ENCODE results near the gene EVX2. TPM values are rescaled to one million over a fixed set of nuclear protein-coding genes. Genes with fewer than 3 reads are reported as not detected.

The EVX2 gene
- total and polyA plus RNA-seq, 4 donors = not detected

GRCh38 chr2:176115883-176116813 is 32.4 kb upstream of the EVX2 start, which contains the start of gene HOXD10:
HOXD10 (plus strand) TSS chr2:176116778; CDS start chr2:176116834, 56 bp downstream.
- WGBS = 5% methylated on average over 66 of the region's 66 CpGs
- peaks cover 0 to 3% (median 0%) of the 10 kb centered on the region in 4 donors for H3K4me1 ChIP-seq (ENCODE audit: control insufficient read depth in 4 of 4, insufficient read depth in 4 of 4, low read length in 3 of 4)
- no peak for TF ChIP-seq FOXA1 (IDR thresholded peaks at IDR 0.05)
- no peak within 1 kb of the TSS for H3K4me3 ChIP-seq (ENCODE audit: low read depth in 1 of 3, low read length in 3 of 3)
- H3K9ac ChIP-seq (ENCODE audit: low read depth in 1 of 2, low read length in 2 of 2) = no peak within 1 kb of the TSS
- no peaks in the 10 kb centered on the region for H3K36me3 ChIP-seq (ENCODE audit: control insufficient read depth in 4 of 4, insufficient read depth in 3 of 4, low read depth in 1 of 4, low read length in 3 of 4)
- DNase-seq (ENCODE audit: low spot score) = no peak
- H3K27ac ChIP-seq (ENCODE audit: low read depth in 1 of 2, low read length in 2 of 2) = no peak within 1 kb of the TSS
- peaks cover 16 to 49% (median 45%) of the 10 kb centered on the region in 4 donors for H3K27me3 ChIP-seq (ENCODE audit: control insufficient read depth in 4 of 4, insufficient read depth in 4 of 4, low read length in 3 of 4)
- peaks cover 0 to 5% (median under 1%) of the 10 kb centered on the region in 4 donors for H3K9me3 ChIP-seq (ENCODE audit: control insufficient read depth in 4 of 4, low read length in 3 of 4)

- peaks cover 0 to 5% (median under 1%) of the 10 kb centered on the region in 4 donors for H3K9me3 ChIP-seq (ENCODE audit: control insufficient read depth in 4 of 4, low read length in 3 of 4)
- no peaks in the 10 kb centered on the region for H3K36me3 ChIP-seq (ENCODE audit: control insufficient read depth in 4 of 4, insufficient read depth in 3 of 4, low read depth in 1 of 4, low read length in 3 of 4)
- peaks cover 0 to 3% (median 0%) of the 10 kb centered on the region in 4 donors for H3K4me1 ChIP-seq (ENCODE audit: control insufficient read depth in 4 of 4, insufficient read depth in 4 of 4, low read length in 3 of 4)
- TF ChIP-seq GABPA (IDR thresholded peaks at IDR 0.05 in 1 of 2, conservative IDR thresholded peaks at IDR 0.05 in 1 of 2) = no peak
- no peak for TF ChIP-seq ATF3 (IDR thresholded peaks at IDR 0.05)
- no peak for TF ChIP-seq TAF1 (conservative IDR thresholded peaks at IDR 0.05)
- no peak for TF ChIP-seq JUND (IDR thresholded peaks at IDR 0.05)
- no peak for TF ChIP-seq HNF4G (IDR thresholded peaks at IDR 0.05)
- no peak overlapping the region for H3K4me3 ChIP-seq (ENCODE audit: low read depth in 1 of 3, low read length in 3 of 3)
- DNase-seq (ENCODE audit: low spot score) = no peak
- peaks cover 9 to 48% (median 44%) of the 10 kb centered on the region in 4 donors for H3K27me3 ChIP-seq (ENCODE audit: control insufficient read depth in 4 of 4, insufficient read depth in 4 of 4, low read length in 3 of 4)
- no peak overlapping the region for H3K9ac ChIP-seq (ENCODE audit: low read depth in 1 of 2, low read length in 2 of 2)
- 14% methylated on average over 16 of the region's 16 CpGs for WGBS
- H3K27ac ChIP-seq (ENCODE audit: low read depth in 1 of 2, low read length in 2 of 2) = no peak overlapping the region
These were observed 31.3 kb upstream of the EVX2 start for GRCh38 chr2:176114930-176115625.

- Histone ChIP-seq H3K4me1 (ENCODE audit: control insufficient read depth in 4 of 4, insufficient read depth in 4 of 4, low read length in 3 of 4) (peaks cover 0 to 3% (median 0%) of the 10 kb centered on the region in 4 donors), H3K4me3 (ENCODE audit: low read depth in 1 of 3, low read length in 3 of 3) (no peak overlapping the region), H3K27me3 (ENCODE audit: control insufficient read depth in 4 of 4, insufficient read depth in 4 of 4, low read length in 3 of 4) (peaks cover 12 to 50% (median 45%) of the 10 kb centered on the region in 4 donors), H3K9me3 (ENCODE audit: control insufficient read depth in 4 of 4, low read length in 3 of 4) (peaks cover 0 to 5% (median under 1%) of the 10 kb centered on the region in 4 donors), H3K27ac (ENCODE audit: low read depth in 1 of 2, low read length in 2 of 2) (no peak overlapping the region), H3K36me3 (ENCODE audit: control insufficient read depth in 4 of 4, insufficient read depth in 3 of 4, low read depth in 1 of 4, low read length in 3 of 4) (no peaks in the 10 kb centered on the region), H3K9ac (ENCODE audit: low read depth in 1 of 2, low read length in 2 of 2) (no peak overlapping the region)
- WGBS = 9% methylated on average over 26 of the region's 26 CpGs
- TF ChIP-seq CTCF (IDR thresholded peaks at IDR 0.05; ENCODE audit: low read depth, low read length, missing input control) = no peak
- TF ChIP-seq GABPA (IDR thresholded peaks at IDR 0.05 in 1 of 2, conservative IDR thresholded peaks at IDR 0.05 in 1 of 2) = no peak
- no peak for TF ChIP-seq RAD21 (IDR thresholded peaks at IDR 0.05)
- TF ChIP-seq FOXA1 (IDR thresholded peaks at IDR 0.05) = no peak
- no peak for TF ChIP-seq HNF4G (IDR thresholded peaks at IDR 0.05)
- no peak for TF ChIP-seq TAF1 (conservative IDR thresholded peaks at IDR 0.05)
- no peak for TF ChIP-seq SP1 (IDR thresholded peaks at IDR 0.05)
- no peak for TF ChIP-seq ATF3 (IDR thresholded peaks at IDR 0.05)
- TF ChIP-seq MAX (IDR thresholded peaks at IDR 0.05) = no peak
- TF ChIP-seq EGR1 (IDR thresholded peaks at IDR 0.05; ENCODE audit: low read depth in 2 of 2) = no peak
- no peak for TF ChIP-seq REST (IDR thresholded peaks at IDR 0.05)
- no peak for TF ChIP-seq JUND (IDR thresholded peaks at IDR 0.05)
- TF ChIP-seq HNF4A (conservative IDR thresholded peaks at IDR 0.05) = no peak
- no peak for TF ChIP-seq NR2F2 (IDR thresholded peaks at IDR 0.05)
- no peak for DNase-seq (ENCODE audit: low spot score)
These were observed 30.6 kb upstream of the EVX2 start for GRCh38 chr2:176114120-176114929.

Data from liver (tissue), 9 donors.